ENCODE measurements around the gene VARS1. TPM values are rescaled to one million over a fixed set of nuclear protein-coding genes. Genes with fewer than 3 reads are reported as not detected.

Gene VARS1
- total RNA-seq, 2 donors from 2014 or later: 57.7 to 127 TPM

GRCh38 chr6:31768363-31769257 is 26.9 kb downstream of the VARS1 start:
- DNase-seq (ENCODE audit: low spot score in 2 of 2) (no peak), ATAC-seq (no peak)
- H3K9me3 Mint-ChIP-seq: no peaks in the 10 kb centered on the region
- H3K36me3 Mint-ChIP-seq: peaks cover 0 to 4% of the 10 kb centered on the region in 2 donors
- no peak overlapping the region for H3K27ac Mint-ChIP-seq

- Mint-ChIP-seq H3K36me3 (peaks cover 5 to 8% of the 10 kb centered on the region in 2 donors), H3K27ac (no peak overlapping the region), H3K9me3 (no peaks in the 10 kb centered on the region)
- ATAC-seq (no peak), DNase-seq (ENCODE audit: low spot score in 2 of 2) (no peak)
Observed at GRCh38 chr6:31767096-31767645, 28.4 kb downstream of the VARS1 start.

GRCh38 chr6:31765910-31766794 is 29.4 kb downstream of the VARS1 start:
- Mint-ChIP-seq H3K27ac (no peak overlapping the region), H3K9me3 (no peaks in the 10 kb centered on the region), H3K36me3 (peaks cover 8 to 11% of the 10 kb centered on the region in 2 donors)
- no peak for ATAC-seq
- DNase-seq (ENCODE audit: low spot score in 2 of 2): no peak

- ATAC-seq (no peak), DNase-seq (ENCODE audit: low spot score in 2 of 2) (no peak)
- peak overlapping the region in 1 of 2 donors; percentile 74 for H3K27ac Mint-ChIP-seq
- H3K36me3 Mint-ChIP-seq: peaks cover 14 to 16% of the 10 kb centered on the region in 2 donors
- no peaks in the 10 kb centered on the region for H3K9me3 Mint-ChIP-seq
Observed at GRCh38 chr6:31765559-31765909, 30.0 kb downstream of the VARS1 start.

GRCh38 chr6:31764198-31764597 is 31.4 kb downstream of the VARS1 start:
- DNase-seq (ENCODE audit: low spot score in 2 of 2) (no peak), ATAC-seq (no peak)
- Mint-ChIP-seq H3K9me3 (no peaks in the 10 kb centered on the region), H3K36me3 (peaks cover 25 to 30% of the 10 kb centered on the region in 2 donors), H3K27ac (peak overlapping the region; percentile 41 to 79)

- peak overlapping the region; percentile 24 to 79 for H3K27ac Mint-ChIP-seq
- peaks cover 25 to 35% of the 10 kb centered on the region in 2 donors for H3K36me3 Mint-ChIP-seq
Observed at GRCh38 chr6:31763619-31763940, 32.0 kb downstream of the VARS1 start.

GRCh38 chr6:31762878-31763618 is 32.5 kb downstream of the VARS1 start:
- H3K9me3 Mint-ChIP-seq: no peaks in the 10 kb centered on the region

More at GRCh38 chr6:31763619-31763940, 32.0 kb downstream of the VARS1 start:
- ATAC-seq (no peak), DNase-seq (ENCODE audit: low spot score in 2 of 2) (no peak)
- H3K9me3 Mint-ChIP-seq: no peaks in the 10 kb centered on the region

GRCh38 chr6:31762356-31762755 is 33.2 kb downstream of the VARS1 start, which contains the start of gene SAPCD1:
Gene SAPCD1, plus strand, starts transcription at chr6:31762656. Its CDS starts 399 bp downstream, at chr6:31763055.
- no peak for DNase-seq (ENCODE audit: low spot score in 2 of 2)
- Mint-ChIP-seq H3K27ac (peak within 1 kb of the TSS; percentile 79 to 93), H3K9me3 (no peaks in the 10 kb centered on the region), H3K36me3 (peaks cover 25 to 42% of the 10 kb centered on the region in 2 donors)
- no peak for ATAC-seq

More at GRCh38 chr6:31762878-31763618, 32.5 kb downstream of the VARS1 start:
- ATAC-seq: no peak
- DNase-seq (ENCODE audit: low spot score in 2 of 2): no peak
- Mint-ChIP-seq H3K27ac (peak overlapping the region in 1 of 2 donors; percentile 79), H3K36me3 (peaks cover 25 to 39% of the 10 kb centered on the region in 2 donors)

GRCh38 chr6:31761343-31761742 is 34.2 kb downstream of the VARS1 start:
- H3K27ac Mint-ChIP-seq: no peak overlapping the region
- ATAC-seq (no peak), DNase-seq (ENCODE audit: low spot score in 2 of 2) (no peak)
- no peaks in the 10 kb centered on the region for H3K9me3 Mint-ChIP-seq
- H3K36me3 Mint-ChIP-seq: peaks cover 25 to 42% of the 10 kb centered on the region in 2 donors

- DNase-seq (ENCODE audit: low spot score in 2 of 2) (no peak), ATAC-seq (no peak)
- H3K9me3 Mint-ChIP-seq: no peaks in the 10 kb centered on the region
- peaks cover 25 to 42% of the 10 kb centered on the region in 2 donors for H3K36me3 Mint-ChIP-seq
- H3K27ac Mint-ChIP-seq: peak overlapping the region in 1 of 2 donors; percentile 16
Observed at GRCh38 chr6:31760790-31761189, 34.8 kb downstream of the VARS1 start.

GRCh38 chr6:31758281-31758680 is 37.3 kb downstream of the VARS1 start:
- ATAC-seq (no peak), DNase-seq (ENCODE audit: low spot score in 2 of 2) (no peak)
- Mint-ChIP-seq H3K9me3 (no peaks in the 10 kb centered on the region), H3K36me3 (peaks cover 18 to 42% of the 10 kb centered on the region in 2 donors), H3K27ac (peak overlapping the region in 1 of 2 donors; percentile 78)

- ATAC-seq (no peak), DNase-seq (ENCODE audit: low spot score in 2 of 2) (no peak)
- no peaks in the 10 kb centered on the region for H3K9me3 Mint-ChIP-seq
- H3K27ac Mint-ChIP-seq: peak overlapping the region; percentile 28 to 33
- peaks cover 0 to 5% of the 10 kb centered on the region in 2 donors for H3K36me3 Mint-ChIP-seq
Observed at GRCh38 chr6:31752739-31753319, 42.7 kb downstream of the VARS1 start.

- no peak for ATAC-seq
- Mint-ChIP-seq H3K9me3 (no peaks in the 10 kb centered on the region), H3K27ac (no peak overlapping the region), H3K36me3 (peaks cover 6 to 10% of the 10 kb centered on the region in 2 donors)
- DNase-seq (ENCODE audit: low spot score in 2 of 2): no peak
Observed at GRCh38 chr6:31750411-31751022, 45.0 kb downstream of the VARS1 start.

- H3K27ac Mint-ChIP-seq: no peak overlapping the region
- H3K9me3 Mint-ChIP-seq: no peaks in the 10 kb centered on the region
- ATAC-seq (no peak), DNase-seq (ENCODE audit: low spot score in 2 of 2) (no peak)
- peaks cover 6 to 15% of the 10 kb centered on the region in 2 donors for H3K36me3 Mint-ChIP-seq
Observed at GRCh38 chr6:31749301-31750036, 46.1 kb downstream of the VARS1 start.
